Hepatocyte (in vitro differentiated cells): Measurements from ENCODE around the gene ARHGEF4.

Source experiments
- CTCF ChIP-seq: fragments of 200-600 bp; sonication (generic); IDR thresholded peaks from 2 replicates; pipeline ENCODE4 v1.5.1; 2016; ENCODE audit warnings: antibody characterized with exemption, mild to moderate bottlenecking; ENCODE audit not compliant: poor library complexity
- EZH2 ChIP-seq: fragments of 200-600 bp; sonication (generic); IDR thresholded peaks from 2 replicates; pipeline ENCODE4 v1.6.1; 2016; ENCODE audit warnings: antibody characterized with exemption, mild to moderate bottlenecking, borderline replicate concordance

GRCh38 chr2:130829015-130829414 lies 7.7 kb upstream of the ARHGEF4 start:
- no peak for TF ChIP-seq CTCF
- no peak for TF ChIP-seq EZH2
